GM23248 (cell line): ENCODE results near the gene NFIL3.

Experiments
- EZH2 ChIP-seq: fragments of 200-600 bp; sonication (generic); IDR thresholded peaks from 2 replicates; pipeline ENCODE4 v1.6.1; 2018; ENCODE audit warnings: antibody characterized with exemption, mild to moderate bottlenecking; ENCODE audit not compliant: insufficient read depth, poor library complexity, severe bottlenecking
- EZH2phosphoT487 ChIP-seq: fragments of 200-600 bp; sonication (generic); IDR thresholded peaks from 2 replicates; pipeline ENCODE4 v1.6.1; 2018; ENCODE audit warnings: antibody characterized with exemption, moderate library complexity, mild to moderate bottlenecking, low read depth; ENCODE audit not compliant: insufficient read depth

DNA sequence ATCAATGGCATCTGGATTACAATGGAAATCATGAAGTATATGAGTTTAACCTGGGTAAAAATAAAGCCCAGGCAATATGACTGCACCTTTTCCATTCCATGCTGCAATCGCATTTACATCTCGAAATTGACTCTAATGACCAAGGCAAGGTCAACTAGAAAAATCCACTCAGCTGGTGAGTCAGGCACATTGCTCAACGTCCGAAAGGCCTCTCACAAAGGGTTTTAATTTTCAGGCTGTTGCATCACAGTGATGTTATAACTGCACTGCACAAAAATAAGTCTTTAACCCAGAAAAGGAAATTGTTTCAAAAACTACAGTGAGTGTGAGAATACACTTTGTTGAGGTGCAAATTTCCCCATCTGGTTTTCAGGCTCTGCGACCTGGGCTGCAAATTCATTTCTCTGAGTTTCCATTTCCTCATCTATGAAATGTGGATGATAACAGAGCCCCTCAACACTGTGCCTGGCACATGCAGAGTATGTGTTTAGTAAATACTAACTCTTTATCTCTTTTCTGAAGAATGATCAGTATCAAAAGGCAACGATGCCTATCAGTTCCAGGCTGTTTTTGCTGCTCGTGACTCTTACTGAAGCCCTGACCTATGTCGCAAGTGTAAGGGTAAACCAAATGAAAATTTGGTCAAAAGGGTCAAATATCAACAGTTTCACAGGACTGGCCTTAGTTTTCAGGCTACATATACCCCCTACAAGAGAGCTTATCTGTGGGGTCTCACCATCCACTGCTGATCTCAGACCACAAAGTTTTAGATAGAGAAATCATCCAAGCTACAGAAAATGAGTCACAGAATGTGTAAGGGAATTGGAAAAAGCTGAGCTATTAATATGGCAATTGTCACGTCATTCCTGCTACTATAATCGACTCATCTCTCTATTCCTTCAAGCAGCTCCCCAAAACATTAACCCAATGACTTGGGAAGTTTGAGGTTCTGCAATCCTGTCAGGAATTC is 4.1 kb downstream of the NFIL3 start:
- TF ChIP-seq EZH2phosphoT487 (no peak), EZH2 (no peak)
